ENCODE results near the gene GRN.

DNA sequence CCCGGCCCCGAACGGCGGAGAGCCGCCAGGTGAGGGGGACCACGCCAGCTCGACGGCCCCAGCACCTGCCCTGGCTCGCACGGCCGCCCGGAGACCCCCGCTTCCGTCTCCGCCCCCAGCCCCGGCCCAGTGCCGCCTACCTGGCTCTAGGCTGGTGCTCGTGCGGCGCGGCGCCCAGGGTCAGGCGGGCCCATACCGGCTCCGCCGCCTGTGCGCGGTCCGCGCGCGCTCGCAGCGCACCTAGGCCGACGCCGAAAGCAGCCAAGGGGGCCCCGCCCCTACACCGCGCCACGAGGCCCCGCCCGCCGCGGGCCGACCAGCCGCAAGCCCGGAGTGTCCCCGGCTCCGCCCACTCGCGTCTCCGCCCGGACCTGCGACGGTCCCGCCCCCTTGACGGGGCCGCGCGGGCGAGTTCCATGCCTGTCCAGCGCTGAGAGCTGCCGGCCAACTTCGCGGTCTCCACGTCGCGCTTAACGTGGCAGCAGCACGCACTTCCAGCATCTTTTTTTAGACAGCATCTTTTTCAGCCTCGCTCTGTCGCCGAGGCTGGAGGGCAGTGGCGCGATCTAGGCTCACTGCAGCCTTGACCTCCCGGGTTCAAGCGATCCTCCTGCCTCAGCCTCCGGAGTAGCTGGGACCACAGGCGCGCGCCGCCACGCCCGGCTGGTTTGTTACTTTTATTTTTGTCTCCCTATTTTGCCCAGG, 20.4 kb upstream of the GRN start, which contains the start of gene SLC25A39:
- TF ChIP-seq POLR2A (IDR thresholded peaks at IDR 0.05) (peak; percentile 41), CTCF (IDR thresholded peaks at IDR 0.05) (peak in 1 of 3 donors; percentile 11)

All from breast epithelium (tissue), 3 donors.